GM19328 (cell line): ENCODE results near the gene SLC25A10.

Experiments
- ATAC-seq: cut with Tn5 transposase; IDR thresholded peaks from one replicate; pipeline ENCODE4 v1.9.1; 2021; ENCODE audit warnings: mild to moderate bottlenecking, moderate library complexity; ENCODE audit not compliant: unreplicated experiment

The SLC25A10 gene

GRCh38 chr17:81705518-81706231, 6.4 kb upstream of the SLC25A10 start:
- ATAC-seq: no peak

- ATAC-seq: no peak
Observed at GRCh38 chr17:81706232-81706611, 5.9 kb upstream of the SLC25A10 start.

DNA sequence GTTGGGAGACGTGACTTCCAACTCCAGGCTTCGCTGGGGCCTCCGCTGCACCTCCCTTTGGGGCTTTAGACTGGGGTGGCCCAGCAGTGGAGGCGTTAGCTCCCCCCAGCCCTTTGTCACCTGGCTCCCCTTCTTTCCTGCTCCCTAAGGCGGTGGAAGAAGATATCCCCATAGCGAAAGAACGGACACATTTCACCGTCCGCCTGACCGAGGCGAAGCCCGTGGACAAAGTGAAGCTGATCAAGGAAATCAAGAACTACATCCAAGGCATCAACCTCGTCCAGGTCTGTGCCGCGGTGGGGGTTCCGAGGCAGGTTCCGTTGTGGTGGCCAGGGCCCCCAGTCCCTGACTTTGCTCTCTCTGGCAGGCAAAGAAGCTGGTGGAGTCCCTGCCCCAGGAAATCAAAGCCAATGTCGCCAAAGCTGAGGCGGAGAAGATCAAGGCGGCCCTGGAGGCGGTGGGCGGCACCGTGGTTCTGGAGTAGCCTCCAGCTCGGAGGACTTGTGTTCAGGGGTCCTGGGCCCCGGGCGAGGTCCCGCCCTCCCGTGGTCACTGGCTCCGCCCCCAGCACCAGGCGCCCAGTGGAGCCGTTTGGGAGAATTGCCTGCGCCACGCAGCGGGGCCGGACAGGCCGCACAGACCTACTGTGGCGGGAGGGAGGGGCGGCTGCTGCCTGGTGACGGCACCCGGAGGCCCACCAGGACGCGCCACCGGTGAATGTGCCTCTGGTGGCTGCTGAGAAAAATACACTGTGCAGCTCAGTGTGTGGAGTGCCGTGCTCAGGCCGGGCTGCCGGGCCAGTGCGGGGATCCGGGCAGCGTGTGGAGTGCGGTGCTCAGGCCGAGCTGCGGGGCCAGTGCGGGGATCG, 5.1 kb upstream of the SLC25A10 start:
- ATAC-seq: no peak

GRCh38 chr17:81707725-81708646, 4.1 kb upstream of the SLC25A10 start:
- no peak for ATAC-seq

GRCh38 chr17:81708739-81709185, 3.3 kb upstream of the SLC25A10 start:
- ATAC-seq: no peak

DNA sequence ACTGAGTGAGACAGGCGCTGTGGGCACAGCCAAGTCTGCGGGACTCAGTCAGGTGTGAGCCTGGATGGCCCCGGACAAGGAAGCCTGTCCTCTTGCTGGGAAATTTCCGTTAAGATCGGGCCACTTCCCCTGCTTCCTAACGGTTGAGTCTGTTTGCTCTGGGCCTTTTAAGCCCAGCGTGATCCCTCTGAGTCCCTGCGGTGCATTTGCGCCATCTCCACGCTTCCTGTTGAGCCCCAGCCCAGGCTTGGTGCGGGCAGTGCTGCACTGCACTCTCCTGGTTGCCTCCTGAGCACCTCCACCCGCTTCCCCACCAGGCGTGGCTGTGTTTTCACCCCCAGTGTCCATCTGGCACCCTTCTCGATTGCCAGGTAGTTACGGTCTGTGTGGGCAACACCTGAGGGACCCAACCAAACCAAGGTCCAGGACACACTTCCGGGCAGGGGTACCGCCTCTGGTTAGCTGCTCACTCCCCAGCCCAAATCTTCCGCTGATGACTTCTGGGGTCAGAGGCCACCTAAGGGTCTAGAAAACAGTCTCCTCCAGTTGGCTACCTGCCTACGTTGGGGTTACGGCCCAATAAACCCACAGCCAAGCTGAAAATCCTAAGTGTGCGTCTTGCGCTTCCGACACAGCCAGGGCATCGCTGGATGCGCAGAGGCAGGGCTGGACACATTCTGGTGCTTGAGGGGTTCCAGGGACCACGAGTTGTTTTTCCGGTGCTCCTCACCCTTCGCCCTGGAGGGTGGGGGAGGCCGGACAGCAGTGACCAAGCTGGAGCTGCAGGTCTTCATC, 1.4 kb upstream of the SLC25A10 start:
- ATAC-seq: no peak

- no peak for ATAC-seq
Observed at GRCh38 chr17:81712468-81713003, 452 bp downstream of the SLC25A10 start.

- no peak for ATAC-seq
Observed at GRCh38 chr17:81713004-81713555, 996 bp downstream of the SLC25A10 start.

GRCh38 chr17:81713556-81714411, 1.7 kb downstream of the SLC25A10 start:
- ATAC-seq: no peak

- ATAC-seq: no peak
Observed at GRCh38 chr17:81714412-81715106, 2.5 kb downstream of the SLC25A10 start.

DNA sequence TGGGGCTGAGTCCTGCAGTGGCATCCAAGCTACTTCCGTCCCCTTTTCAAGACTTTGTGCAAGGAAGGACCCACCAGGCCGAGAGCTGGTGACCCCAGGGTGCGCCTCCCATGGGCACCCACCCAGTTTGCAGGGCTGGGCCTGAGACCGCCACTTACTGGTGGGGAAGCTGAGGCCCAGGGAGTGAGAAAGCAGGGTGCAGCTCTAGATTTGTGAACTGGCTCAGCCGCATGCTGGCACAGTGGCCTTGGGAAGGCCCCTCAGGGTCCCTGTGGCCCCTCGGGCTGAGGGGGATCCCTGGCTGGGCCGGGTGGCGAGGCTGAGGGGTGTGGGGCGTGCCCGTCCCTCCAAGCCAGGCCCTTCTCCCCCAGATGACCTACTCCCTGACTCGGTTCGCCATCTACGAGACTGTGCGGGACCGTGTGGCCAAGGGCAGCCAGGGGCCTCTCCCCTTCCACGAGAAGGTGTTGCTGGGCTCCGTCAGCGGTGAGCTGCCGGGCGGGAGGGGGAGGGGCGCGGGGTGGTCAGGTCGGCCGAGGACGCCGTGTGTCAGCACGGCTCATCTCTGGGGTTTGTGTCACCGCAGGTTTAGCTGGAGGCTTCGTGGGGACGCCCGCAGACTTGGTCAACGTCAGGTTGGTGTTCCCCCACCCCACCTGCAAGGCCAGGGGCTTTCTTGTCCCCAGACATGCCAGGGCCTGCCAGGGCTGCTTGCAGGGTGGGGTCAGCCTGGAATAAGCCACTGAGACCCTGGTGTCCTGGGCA, 3.2 kb downstream of the SLC25A10 start:
- no peak for ATAC-seq

- ATAC-seq: no peak
Observed at GRCh38 chr17:81715872-81716673, 4.0 kb downstream of the SLC25A10 start.

GRCh38 chr17:81716674-81716996, 4.6 kb downstream of the SLC25A10 start:
- no peak for ATAC-seq

DNA sequence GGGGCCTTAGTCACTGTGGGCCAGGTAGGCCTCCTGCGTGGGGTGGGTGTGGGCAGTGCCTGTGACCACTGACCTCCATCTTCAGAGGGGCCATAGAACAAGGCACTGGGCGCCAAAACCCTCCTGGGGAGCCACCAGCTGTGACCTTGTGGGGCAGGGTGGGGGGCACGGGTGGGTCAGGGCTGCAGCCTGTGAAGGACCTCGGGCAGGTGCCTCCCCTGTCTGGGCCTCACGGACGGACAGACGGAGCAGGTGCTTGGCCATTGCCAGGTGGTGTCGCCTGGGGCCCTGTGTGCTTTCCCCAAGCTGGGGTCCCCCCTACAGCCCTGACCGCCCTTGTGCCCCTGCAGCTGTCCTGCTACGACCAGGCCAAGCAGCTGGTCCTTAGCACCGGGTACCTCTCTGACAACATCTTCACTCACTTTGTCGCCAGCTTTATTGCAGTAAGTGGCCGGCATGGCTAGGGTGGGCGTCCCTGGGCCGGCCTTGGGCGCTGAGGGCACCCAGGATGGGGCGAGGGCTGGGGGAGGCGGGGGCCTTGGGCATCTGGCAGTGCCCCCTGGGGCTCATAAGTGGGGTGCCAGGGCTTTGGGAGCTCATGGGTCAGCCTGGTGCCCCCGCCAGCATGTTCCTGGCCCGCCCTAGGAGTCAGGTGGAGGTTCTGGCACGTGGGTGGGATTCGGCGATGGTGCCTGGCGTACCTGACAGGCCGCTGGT, 5.1 kb downstream of the SLC25A10 start:
- no peak for ATAC-seq

GRCh38 chr17:81717766-81718089, 5.6 kb downstream of the SLC25A10 start:
- no peak for ATAC-seq
